Measurements from ENCODE around the gene SERINC5.

The SERINC5 gene

DNA sequence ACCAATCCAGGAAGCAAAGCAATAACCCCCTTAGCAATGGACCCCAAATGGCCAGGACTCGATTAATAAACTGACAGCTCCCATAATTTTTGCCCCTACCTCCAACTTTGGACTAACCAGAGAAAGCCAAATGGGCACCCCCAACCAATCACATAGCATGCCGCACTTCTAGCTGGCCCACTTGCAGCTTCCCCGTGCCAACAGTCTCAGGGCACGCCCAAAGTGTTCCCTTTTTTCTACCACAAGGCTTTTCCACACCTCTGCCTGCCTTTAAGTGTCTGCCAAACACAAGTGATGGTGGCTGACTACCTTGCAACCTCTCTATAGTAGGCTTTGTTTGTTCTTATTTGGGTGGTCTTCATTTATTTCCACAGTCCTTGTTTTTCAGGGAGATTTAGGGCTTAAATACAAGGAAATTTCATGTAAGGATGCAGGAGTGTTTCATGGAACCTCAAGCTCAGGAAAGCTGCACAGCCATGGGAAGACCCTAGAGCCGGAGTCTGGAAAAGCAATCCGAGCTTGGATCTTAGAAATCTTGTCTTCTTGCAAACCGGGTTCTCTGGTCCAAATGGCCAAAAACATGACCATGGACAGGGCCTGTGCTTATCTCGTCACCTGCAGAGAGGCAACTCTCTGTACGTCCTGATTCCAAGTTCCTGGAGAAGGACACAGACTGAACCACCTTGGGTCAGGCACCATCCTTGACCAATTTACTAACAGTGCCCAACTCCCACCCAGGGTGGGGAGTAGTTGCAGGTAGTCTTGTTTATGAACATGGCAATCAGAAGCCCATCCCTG lies 131.5 kb downstream of the SERINC5 start:
- TF ChIP-seq POLR2A (IDR thresholded peaks at IDR 0.05; ENCODE audit: extremely low read depth, insufficient read length) (no peak), MYC (IDR thresholded peaks at IDR 0.05; ENCODE audit: low read depth, low read length) (no peak)
- TF ChIP-seq, protein P1, sequence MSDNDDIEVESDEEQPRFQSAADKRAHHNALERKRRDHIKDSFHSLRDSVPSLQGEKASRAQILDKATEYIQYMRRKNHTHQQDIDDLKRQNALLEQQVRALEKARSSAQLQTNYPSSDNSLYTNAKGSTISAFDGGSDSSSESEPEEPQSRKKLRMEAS (IDR thresholded peaks at IDR 0.05; ENCODE audit: low read depth, low read length) = no peak
- TF ChIP-seq, protein P2, sequence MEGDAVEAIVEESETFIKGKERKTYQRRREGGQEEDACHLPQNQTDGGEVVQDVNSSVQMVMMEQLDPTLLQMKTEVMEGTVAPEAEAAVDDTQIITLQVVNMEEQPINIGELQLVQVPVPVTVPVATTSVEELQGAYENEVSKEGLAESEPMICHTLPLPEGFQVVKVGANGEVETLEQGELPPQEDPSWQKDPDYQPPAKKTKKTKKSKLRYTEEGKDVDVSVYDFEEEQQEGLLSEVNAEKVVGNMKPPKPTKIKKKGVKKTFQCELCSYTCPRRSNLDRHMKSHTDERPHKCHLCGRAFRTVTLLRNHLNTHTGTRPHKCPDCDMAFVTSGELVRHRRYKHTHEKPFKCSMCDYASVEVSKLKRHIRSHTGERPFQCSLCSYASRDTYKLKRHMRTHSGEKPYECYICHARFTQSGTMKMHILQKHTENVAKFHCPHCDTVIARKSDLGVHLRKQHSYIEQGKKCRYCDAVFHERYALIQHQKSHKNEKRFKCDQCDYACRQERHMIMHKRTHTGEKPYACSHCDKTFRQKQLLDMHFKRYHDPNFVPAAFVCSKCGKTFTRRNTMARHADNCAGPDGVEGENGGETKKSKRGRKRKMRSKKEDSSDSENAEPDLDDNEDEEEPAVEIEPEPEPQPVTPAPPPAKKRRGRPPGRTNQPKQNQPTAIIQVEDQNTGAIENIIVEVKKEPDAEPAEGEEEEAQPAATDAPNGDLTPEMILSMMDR (IDR thresholded peaks at IDR 0.05; ENCODE audit: low read depth, low read length) = no peak
- DNase-seq (ENCODE audit: low read depth) = no peak
- H3K4me3 ChIP-seq (ENCODE audit: low read depth, low read length) = no peak overlapping the region

DNA sequence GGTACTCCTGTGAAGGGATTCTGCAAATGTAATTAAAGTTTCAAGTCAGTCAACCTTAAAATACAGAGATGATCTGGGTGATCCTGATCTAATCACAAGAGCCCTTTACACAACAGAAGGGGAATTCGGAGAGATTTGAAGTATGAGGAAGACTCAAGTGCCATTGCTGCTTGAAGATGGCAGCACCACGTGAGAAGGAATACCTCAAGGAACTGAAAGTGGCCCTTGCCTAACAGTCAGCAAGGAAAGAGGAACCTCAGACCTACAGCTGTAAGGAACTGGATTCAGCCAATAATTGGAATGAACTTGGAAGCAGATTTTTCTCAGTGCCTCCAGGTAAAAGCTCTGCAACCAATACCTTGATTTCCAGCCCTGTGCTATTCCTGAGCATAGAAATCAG lies 133.3 kb downstream of the SERINC5 start:
- no peak for TF ChIP-seq MYC (IDR thresholded peaks at IDR 0.05; ENCODE audit: low read depth, low read length)
- TF ChIP-seq, protein P1 (IDR thresholded peaks at IDR 0.05; ENCODE audit: low read depth, low read length) = no peak
- H3K4me3 ChIP-seq (ENCODE audit: low read depth, low read length) = no peak overlapping the region
- DNase-seq (ENCODE audit: low read depth) = peak; percentile 59

DNA sequence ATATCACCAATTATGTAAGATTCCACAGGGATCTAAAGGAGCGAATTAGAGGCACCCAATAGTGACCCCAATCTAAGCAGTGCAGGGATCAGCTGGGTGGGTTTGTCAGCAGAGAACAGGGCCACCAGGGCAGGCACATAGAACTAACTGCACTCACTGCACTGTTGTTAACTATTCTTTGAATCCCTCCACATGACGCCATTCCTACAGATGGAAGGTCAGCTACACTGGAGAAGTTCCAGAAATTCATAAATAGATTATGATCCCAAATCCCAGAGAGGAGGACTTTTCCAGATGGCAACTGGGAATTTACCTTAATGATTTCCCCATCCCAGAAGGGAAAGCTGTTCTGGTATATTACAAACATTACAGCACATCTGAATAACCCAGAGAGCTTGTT lies 136.5 kb downstream of the SERINC5 start:
- no peak for TF ChIP-seq MYC (IDR thresholded peaks at IDR 0.05; ENCODE audit: low read depth, low read length)
- TF ChIP-seq POLR2A (IDR thresholded peaks at IDR 0.05; ENCODE audit: extremely low read depth, insufficient read length) = no peak
- TF ChIP-seq, protein P1 (IDR thresholded peaks at IDR 0.05; ENCODE audit: low read depth, low read length) = no peak
- TF ChIP-seq, protein P2 (IDR thresholded peaks at IDR 0.05; ENCODE audit: low read depth, low read length) = no peak
- no peak for DNase-seq (ENCODE audit: low read depth)
- no peak overlapping the region for H3K4me3 ChIP-seq (ENCODE audit: low read depth, low read length)

DNA sequence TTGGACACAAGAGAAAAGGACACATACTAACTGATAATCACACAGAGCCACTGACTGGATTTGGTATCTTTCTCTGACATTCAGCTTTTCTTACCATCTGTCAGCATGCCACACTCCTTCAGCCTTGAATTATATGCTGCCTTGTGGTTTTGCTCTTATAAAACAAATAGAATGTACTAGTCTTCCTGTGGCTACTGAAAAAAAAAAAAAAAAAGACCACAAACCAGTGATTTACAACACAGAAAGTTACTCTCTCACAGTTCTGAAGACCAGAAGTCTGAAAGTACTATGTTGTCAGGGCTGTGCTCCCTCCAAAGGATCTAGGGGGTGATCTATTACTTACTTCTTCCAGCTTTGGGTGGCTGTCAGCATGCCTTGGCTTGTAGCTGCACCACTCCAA lies 138.4 kb downstream of the SERINC5 start:
- no peak for DNase-seq (ENCODE audit: low read depth)
- no peak for TF ChIP-seq POLR2A (IDR thresholded peaks at IDR 0.05; ENCODE audit: extremely low read depth, insufficient read length)
- TF ChIP-seq, protein P2 (IDR thresholded peaks at IDR 0.05; ENCODE audit: low read depth, low read length) = no peak
- TF ChIP-seq, protein P1 (IDR thresholded peaks at IDR 0.05; ENCODE audit: low read depth, low read length) = no peak
- no peak for TF ChIP-seq MYC (IDR thresholded peaks at IDR 0.05; ENCODE audit: low read depth, low read length)
- H3K4me3 ChIP-seq (ENCODE audit: low read depth, low read length) = no peak overlapping the region

DNA sequence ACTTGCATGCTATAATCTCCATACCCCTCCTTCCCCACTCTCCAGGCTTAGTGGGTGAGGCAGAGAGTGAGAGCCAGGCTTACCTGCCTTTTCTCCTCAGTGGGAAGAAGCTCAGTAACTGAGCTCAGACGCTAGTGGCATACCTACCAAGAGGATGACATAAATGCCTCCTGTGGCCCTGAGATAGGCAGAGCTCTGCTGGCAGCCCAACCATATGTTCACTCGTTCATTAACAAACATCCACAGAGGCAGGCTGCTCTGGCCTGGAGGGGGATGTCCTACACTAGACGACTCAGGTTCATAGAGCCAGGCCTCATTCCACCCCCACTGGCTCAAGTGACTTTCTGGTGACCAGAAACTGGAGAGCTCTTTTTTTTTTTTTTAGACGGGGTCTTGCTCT lies 139.4 kb downstream of the SERINC5 start:
- TF ChIP-seq, protein P1 (IDR thresholded peaks at IDR 0.05; ENCODE audit: low read depth, low read length) = no peak
- no peak for TF ChIP-seq POLR2A (IDR thresholded peaks at IDR 0.05; ENCODE audit: extremely low read depth, insufficient read length)
- no peak for TF ChIP-seq MYC (IDR thresholded peaks at IDR 0.05; ENCODE audit: low read depth, low read length)
- TF ChIP-seq, protein P2 (IDR thresholded peaks at IDR 0.05; ENCODE audit: low read depth, low read length) = no peak
- no peak overlapping the region for H3K4me3 ChIP-seq (ENCODE audit: low read depth, low read length)
- no peak for DNase-seq (ENCODE audit: low read depth)

DNA sequence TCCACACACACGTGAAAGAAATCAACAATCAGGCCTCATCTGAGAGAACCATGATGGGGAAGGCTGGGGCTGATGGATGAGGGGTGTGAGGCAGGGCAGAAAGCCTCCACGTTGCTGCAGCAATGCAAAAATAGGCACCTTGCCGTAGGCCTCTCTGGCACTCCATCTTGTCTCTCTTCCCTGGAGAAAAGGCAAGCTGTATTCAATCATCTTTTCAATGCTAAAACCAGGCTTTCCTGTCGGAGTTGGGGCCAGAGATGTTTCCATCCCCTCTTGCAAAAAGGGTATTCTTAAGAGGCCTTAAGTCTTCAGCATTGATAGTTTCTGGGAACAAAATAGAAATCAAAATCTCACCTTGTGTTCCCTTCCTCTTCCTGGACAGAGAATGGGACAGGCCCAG lies 139.8 kb downstream of the SERINC5 start:
- no peak overlapping the region for H3K4me3 ChIP-seq (ENCODE audit: low read depth, low read length)
- TF ChIP-seq MYC (IDR thresholded peaks at IDR 0.05; ENCODE audit: low read depth, low read length) = no peak
- TF ChIP-seq POLR2A (IDR thresholded peaks at IDR 0.05; ENCODE audit: extremely low read depth, insufficient read length) = no peak
- TF ChIP-seq, protein P2 (IDR thresholded peaks at IDR 0.05; ENCODE audit: low read depth, low read length) = no peak
- TF ChIP-seq, protein P1 (IDR thresholded peaks at IDR 0.05; ENCODE audit: low read depth, low read length) = no peak
- no peak for DNase-seq (ENCODE audit: low read depth)

Data from NB4 (cell line).